Measurements from ENCODE around the gene PDLIM3. TPM values are rescaled to one million over a fixed set of nuclear protein-coding genes. Genes with fewer than 3 reads are reported as not detected.

PDLIM3 gene
- total RNA-seq, 4 donors from 2014 or later = 131 to 771 (median 450) TPM

DNA sequence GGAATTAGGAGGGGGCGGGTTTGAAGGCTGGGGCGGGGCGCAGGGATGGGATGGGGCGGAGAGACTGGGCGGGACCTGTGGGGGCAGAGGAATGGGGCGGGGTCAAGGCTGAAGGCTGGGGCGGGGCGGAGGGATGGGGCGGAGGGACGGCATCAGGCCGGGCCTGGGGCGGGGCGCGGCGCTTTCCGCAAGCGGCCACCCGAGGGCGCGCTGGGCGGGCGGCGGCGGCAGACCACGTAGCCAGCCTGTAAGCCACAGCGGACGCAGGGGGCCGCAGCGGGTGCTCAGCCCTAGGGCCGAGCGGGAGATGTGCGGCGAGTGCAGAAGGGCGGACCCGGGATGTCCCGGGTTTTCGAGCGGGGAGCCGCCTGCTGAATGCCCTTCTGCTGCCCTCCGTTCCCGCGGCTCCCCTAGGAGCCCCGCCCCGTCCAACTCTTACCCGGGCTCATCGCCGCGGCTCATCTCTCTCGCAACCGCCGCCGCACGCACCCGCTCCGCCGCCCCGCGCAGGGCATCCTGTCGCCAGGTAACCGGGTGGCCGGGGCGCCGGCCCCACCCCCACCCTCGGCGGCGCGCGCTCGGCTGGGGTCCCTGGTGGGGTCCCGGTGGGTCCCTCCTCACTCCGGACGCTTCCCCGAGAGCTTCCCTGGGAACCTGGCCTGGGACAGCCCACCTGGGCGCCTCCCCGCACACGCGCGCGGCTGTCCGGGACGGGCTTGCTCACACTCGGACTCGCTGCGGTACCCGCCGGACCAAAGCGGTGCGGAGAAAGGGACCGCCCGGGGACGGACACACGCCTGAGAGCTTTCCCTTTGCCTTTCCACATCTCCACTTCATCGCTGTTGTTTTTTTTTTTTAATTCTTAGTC is 63.8 kb downstream of the PDLIM3 start, which contains the start of gene CCDC110:
TSS of gene CCDC110 (minus strand) at position 499 of the 868 bp plus-strand sequence. CDS start at position 449, 50 bp downstream.
- peak; percentile 92 to 98 for DNase-seq
- H3K36me3 ChIP-seq = no peaks in the 10 kb centered on the region
- H3K27me3 ChIP-seq = no peaks in the 10 kb centered on the region
- peak within 1 kb of the TSS; percentile 80 to 81 for H3K27ac ChIP-seq
- TF ChIP-seq CTCF (IDR thresholded peaks at IDR 0.05) (peak; percentile 50 to 95 (median 88)), POLR2A (IDR thresholded peaks at IDR 0.05) (peak in 1 of 2 donors; percentile 73)
- intact Hi-C loops (cut with DNase I; ENCODE audit: low total_unique reads) = loop anchor here (5.0 kb wide), 1 partner anchor 131 kb away; no protein-coding TSS in a partner anchor
- H3K9me3 ChIP-seq = no peaks in the 10 kb centered on the region
- no peaks in the 10 kb centered on the region for H3K4me1 ChIP-seq
- peak within 1 kb of the TSS; percentile 80 to 83 for H3K4me3 ChIP-seq

DNA sequence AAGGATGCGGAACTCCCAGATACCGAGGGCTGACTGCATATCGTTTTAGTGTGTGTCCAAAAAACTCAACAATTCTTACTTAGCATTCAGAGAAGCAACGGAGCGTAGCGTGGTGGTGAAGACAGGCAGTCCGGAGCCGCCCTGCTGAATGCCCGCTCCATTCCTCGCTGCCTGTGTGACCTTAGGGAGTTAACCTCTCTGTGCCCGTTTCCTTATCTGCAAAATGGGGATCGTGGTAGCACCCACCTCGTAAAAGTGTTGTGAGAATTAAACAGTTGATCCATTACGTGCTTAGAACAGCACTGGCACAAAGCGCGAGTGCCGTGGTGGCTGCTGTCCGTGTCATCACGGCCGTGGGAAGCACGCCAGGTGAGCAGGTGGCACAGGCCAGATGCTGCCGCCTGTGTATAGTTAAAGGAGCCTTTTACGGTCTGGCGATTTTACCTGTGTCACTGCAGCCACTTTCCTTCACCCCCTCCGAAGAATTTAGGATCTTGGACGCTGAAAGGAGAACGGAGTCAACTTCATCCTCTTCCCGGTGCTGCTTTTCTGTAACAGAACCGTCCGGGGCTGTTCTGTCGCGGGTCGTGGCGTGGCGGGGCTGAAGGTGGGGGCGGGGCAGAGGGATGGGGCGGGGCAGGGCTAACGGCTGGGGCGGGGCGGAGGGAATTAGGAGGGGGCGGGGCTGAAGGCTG is 64.7 kb downstream of the PDLIM3 start:
- TF ChIP-seq CTCF (IDR thresholded peaks at IDR 0.05) = no peak
- peak in 1 of 2 donors; percentile 11 for TF ChIP-seq POLR2A (IDR thresholded peaks at IDR 0.05)
- DNase-seq = peak; percentile 68 to 69
- no peaks in the 10 kb centered on the region for H3K4me1 ChIP-seq

DNA sequence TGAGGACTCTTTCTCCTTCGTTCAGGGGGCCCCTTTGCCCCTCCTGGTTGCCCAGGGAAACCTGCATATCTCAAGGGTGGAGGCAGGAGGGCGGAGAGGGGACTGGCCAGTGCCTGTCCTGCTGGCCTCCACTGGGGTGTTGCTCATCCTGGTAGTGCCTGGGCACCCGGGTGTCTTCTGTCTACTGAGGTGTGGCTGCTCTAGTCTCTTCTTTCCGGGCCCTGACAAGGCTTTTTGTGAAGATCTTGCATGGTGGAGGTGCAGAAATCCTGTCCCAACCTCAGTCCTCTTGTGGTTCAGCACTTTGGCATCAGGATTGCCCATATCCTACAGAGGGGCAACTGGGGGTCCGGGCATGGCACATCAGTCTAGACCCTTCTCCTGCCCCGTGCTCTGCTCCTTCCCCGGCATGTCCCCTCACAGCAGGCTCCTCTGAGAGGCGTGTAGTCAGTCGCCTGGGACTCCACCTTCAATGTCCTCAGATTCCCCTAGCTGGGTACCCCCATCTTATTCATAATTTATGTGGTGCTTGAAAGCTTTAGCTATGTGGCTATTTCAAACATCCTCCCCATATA is 65.6 kb downstream of the PDLIM3 start:
- no peak for DNase-seq
- H3K27me3 ChIP-seq = no peaks in the 10 kb centered on the region
- H3K4me3 ChIP-seq = no peak overlapping the region
- H3K27ac ChIP-seq = no peak overlapping the region
- H3K36me3 ChIP-seq = no peaks in the 10 kb centered on the region
- H3K9me3 ChIP-seq = no peaks in the 10 kb centered on the region
- TF ChIP-seq CTCF (IDR thresholded peaks at IDR 0.05) (no peak), POLR2A (IDR thresholded peaks at IDR 0.05) (no peak)
- intact Hi-C loops (cut with DNase I; ENCODE audit: low total_unique reads) = loop anchor here (5.0 kb wide), 1 partner anchor 133 kb away; no protein-coding TSS in a partner anchor
- no peaks in the 10 kb centered on the region for H3K4me1 ChIP-seq

More for the DNA sequence above, 64.7 kb downstream of the PDLIM3 start:
- Histone ChIP-seq H3K9me3 (no peaks in the 10 kb centered on the region), H3K36me3 (no peaks in the 10 kb centered on the region), H3K27ac (peak overlapping the region; percentile 79 to 80), H3K4me3 (peak overlapping the region; percentile 40 to 75), H3K27me3 (no peaks in the 10 kb centered on the region)
- intact Hi-C loops (cut with DNase I; ENCODE audit: low total_unique reads) = loop anchor here (5.0 kb wide), 1 partner anchor 132 kb away; no protein-coding TSS in a partner anchor

DNA sequence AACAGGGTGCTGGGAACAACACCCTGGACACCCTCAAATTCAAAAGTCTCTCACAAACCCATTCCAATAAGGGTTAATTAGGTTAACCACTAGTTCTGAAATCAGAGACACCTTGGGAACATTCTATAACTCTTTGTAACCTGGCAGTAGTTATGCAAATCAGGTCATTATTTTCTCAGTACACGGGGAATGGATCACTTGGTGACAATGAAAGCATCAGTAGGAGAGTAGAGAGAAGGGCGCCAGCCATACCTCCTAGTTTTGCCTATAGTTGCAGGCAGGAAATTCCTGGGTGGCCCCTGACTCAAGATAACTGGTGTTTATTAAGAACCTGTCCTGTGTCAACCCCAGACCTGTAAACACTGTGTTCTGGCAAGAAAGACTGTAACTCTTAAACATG is 66.3 kb downstream of the PDLIM3 start:
- Histone ChIP-seq H3K27me3 (no peaks in the 10 kb centered on the region), H3K4me3 (no peak overlapping the region), H3K9me3 (no peaks in the 10 kb centered on the region), H3K27ac (no peak overlapping the region), H3K4me1 (no peaks in the 10 kb centered on the region), H3K36me3 (no peaks in the 10 kb centered on the region)
- intact Hi-C loops (cut with DNase I; ENCODE audit: low total_unique reads) = no loop called here
- DNase-seq = no peak
- TF ChIP-seq CTCF (IDR thresholded peaks at IDR 0.05) (no peak), POLR2A (IDR thresholded peaks at IDR 0.05) (no peak)

Measured in uterus (tissue), 4 donors.